GM19025 (cell line): Measurements from ENCODE around the gene TRMU.

ENCODE experiments used
- ATAC-seq: cut with Tn5 transposase; IDR thresholded peaks from one replicate; pipeline ENCODE4 v1.9.1; 2021; ENCODE audit warnings: mild to moderate bottlenecking, low read depth, moderate library complexity; ENCODE audit not compliant: unreplicated experiment

Gene TRMU

DNA sequence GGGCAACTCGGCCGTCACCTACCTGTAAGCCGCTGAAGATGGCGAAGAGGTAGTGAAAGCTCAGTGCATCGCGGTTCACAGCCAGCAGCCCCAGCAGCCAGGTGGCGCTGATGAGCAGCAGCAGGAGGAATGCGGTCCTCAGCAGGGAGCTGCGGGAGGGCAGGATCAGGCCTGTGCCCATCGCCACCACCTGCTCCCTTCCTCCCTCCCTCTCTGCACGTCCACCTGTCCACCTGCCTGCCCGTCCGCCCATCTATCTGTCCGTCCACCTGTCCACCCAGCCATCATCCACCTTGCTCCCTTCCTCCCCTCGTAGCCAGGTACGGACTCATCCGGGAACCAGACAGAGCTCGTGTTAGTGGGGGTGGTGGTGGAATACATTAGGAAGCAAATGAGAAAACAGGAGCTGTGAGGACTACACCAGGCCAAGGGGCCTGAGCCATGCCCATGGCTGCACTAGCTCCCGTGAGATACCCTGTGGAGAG is 32.2 kb downstream of the TRMU start:
- ATAC-seq, result no peak

DNA sequence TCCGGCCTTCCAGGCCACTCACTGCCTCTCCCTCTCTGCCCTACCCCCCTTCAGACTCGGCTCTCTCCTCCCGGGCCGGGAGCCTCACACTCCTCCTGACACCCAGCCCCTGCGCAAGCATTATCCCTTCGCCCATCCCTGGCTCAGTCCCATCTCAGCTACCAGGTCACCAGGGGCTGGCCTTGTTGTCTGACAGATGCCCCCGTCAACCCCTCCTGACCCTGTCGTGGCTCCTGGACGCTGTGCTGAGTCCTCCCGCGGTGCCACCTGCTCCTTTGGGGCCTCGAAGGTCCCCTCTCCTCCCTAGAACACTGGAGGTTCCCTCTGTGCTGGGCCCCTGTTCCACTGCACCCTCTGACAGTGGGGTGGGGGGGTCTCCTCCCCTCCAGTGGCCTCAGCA is 32.9 kb downstream of the TRMU start:
- ATAC-seq, result no peak

DNA sequence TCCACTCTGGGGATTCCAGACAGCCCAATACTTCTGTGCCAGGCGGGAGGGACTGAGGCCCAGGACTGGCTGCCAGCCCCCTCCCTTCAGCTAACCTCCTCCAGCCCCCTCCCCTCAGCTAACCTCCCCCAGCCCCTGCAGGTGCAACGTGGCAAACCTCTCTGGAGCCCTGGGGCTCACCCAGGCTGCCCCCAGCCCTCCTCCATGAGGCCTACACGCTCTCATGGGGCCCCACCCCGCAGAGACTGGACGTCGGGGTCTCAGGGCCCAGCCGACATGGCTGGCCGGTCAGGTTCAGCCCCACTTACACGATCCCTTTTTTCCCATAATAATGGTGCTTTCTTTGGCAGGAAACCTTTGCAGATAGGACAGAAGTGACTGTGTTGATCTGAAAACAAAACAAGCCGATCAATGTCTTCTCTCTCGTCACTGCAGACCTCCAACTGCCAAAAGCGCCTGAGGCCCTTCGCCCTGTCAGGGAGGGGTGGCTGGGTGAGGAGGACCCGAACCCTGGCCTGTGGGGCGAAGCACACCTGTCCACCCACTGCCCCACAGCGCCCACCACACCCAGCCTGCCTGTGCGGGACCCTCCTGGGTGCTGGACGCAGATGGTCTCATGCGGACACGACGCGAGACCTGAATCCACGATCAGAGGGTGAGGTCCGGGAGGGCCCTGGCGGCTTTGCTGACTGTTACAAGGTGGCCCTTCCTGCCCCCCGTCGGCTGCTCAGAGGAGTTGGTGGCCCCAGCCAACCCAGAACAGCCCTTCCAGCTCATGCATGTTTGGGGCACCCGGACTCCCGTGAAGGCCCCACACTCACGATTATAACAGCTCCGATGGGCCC is 33.6 kb downstream of the TRMU start:
- no peak for ATAC-seq

DNA sequence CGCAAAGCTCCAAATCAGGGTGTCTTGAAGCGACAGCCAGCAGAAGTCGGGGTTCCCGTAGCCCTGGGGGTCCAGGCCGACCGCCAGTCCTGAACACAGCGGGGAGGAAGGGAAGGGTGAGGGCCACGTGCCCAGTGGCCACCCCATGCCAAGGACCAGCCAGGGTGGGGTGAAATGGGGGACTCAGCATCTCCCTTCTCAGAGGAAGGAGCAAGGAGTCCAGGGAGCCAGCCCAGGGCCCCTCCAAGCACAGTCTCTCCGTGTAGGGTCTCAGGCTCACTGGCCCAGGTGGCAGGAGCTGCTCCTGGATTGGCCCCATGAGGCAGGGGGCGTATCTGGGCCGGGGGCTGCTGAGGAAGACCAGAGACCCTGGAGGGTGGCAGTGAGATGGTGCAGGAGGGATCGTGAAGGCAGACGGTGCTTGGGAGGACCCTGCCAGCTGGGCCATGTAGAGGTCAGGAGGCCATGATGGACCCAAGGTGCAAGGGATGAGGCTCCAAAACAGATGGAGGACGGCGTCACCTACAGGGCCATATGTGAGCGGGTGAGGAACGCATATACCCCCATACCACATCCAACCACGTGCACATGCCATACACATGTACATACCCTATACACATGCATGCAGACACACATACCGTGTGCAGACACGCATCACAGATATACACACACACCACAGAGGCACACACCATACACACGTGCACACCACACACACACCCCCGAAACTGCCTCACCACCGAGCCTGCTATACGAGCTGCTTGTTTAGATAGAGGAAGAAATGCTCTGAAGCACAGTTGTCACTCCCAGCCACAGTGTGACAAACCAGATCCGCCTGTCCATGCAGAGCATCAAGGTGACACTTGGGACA is 34.4 kb downstream of the TRMU start:
- ATAC-seq, result no peak

DNA sequence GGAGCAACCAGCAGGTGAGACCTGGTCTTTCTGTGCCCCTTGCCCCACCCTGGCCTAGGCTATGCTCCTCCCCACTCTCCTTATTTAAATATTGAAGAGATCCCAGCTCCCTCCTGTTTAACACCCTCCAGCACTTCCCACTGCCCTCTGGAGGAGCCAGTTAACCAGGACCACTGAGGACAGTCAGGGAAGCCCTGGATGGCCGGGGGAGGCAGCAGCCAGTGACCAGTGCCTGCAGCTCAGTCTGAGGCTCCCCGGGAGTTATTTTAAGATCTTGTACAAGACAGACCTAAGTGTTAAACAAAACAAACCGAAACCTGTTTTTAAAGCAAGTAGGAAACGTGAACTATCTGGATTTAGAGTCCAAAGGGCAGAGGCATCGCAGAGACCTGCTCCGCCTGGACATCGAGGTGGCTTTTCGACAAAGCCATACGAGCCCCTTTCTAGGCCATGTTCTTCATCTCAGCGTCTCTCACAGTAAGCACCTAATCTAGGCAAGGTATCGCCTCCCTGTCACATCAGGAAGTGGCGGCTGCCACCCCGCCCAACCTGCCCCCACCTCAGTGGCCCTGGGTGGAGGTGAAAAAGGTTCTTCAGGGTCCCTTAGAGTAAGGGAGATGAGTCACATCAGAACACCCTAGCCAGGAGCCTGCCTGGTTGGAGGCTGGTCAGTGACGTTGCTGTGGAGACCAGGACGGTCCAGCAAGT is 35.2 kb downstream of the TRMU start:
- ATAC-seq, result no peak

DNA sequence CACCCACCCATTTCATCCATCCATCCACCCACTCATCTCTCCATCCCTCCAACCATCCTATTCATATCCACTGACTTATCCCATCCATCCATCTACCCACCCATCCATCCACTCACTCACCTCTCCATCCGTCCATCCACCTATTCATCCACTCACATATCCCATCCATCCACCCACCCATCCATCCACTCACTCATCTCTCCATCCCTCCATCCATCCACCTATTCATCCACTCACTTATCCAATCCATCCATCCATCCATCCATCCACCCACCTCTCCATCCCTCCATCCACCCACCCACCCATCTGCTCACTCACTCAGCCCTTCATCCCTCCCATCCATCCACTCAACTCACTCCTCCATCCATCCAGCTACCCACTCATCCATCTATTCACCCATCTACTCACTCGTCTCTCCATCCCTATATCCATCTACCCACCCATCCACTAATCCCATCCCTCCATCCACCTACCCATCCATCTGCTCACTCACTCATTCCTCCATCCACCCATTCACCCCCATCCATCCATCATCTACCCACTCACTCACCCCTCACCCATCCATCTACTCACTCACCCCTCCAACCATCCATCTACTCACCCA is 36.2 kb downstream of the TRMU start:
- ATAC-seq, result no peak

DNA sequence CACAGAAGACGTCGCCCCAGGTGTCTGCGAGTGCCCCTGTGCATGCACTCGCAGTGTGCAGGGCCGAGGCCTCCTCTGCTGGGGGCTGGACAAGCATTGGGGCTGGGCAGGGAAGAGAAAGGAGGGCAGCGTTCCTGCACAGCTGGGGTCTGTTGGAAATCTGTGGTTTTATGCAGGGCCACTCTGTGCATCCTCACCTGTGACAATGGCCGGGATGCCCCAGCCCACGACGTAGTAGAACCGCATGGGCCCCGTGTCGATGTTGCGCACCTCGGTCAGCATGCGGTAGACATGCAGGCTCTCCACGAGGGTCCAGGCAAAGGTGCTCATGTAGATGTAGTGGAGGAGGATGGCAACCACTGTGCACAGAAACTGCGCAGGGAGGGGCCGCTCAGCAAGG is 37.2 kb downstream of the TRMU start:
- no peak for ATAC-seq

DNA sequence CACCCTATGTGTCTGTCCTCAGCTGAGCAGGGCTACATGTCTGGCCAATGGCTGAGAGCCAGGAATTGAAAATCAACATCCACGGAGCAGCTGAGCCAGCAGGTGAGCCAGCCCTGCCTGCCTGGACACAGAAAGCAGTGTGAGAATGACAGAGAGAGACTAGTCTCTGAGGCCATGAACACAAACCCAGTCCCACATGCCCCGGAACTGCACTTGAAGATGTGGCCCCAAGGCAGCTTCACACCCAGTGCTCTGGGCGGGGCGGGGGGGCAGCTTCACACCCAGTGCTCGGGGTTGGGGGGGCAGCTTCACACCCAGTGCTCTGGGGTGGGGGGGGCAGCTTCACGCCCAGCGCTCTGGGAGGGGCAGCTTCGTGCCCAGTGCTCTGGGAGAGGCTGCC is 37.6 kb downstream of the TRMU start:
- ATAC-seq, result no peak

DNA sequence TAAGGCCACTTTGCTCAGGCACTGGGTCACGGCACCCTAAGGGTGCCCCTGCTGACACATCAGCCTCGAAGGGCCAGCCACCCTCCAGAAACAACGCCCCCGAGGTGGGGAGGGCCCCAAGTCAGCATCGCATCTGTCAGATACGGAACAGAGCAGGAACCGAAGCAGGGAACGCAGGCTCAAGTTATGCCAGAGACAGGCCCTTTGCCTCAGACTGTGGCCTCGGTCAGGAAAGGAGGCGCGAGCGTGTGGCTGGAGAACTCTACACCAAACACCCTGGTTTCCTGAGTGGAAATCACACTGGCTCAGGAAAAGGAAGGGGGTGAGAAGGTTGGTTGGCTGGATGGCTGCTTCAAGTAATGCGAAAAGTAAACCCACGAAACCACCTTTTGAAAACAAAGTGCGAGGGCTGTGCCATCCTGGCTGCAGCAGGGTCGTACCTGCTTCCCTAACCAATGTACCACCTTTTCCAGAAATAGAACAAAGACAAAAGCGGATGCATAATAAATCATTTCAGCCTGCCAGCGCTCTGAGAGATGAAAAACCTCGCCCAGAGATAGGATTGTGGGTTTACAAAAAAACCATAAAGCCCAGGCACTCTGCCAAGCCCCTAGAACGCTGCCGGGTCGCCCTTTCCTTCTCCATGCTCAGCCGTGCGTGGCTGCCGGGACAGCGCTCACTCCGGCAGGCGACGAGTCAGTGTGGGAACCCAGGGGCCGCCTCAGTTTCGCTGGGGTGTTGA is 38.6 kb downstream of the TRMU start:
- no peak for ATAC-seq

DNA sequence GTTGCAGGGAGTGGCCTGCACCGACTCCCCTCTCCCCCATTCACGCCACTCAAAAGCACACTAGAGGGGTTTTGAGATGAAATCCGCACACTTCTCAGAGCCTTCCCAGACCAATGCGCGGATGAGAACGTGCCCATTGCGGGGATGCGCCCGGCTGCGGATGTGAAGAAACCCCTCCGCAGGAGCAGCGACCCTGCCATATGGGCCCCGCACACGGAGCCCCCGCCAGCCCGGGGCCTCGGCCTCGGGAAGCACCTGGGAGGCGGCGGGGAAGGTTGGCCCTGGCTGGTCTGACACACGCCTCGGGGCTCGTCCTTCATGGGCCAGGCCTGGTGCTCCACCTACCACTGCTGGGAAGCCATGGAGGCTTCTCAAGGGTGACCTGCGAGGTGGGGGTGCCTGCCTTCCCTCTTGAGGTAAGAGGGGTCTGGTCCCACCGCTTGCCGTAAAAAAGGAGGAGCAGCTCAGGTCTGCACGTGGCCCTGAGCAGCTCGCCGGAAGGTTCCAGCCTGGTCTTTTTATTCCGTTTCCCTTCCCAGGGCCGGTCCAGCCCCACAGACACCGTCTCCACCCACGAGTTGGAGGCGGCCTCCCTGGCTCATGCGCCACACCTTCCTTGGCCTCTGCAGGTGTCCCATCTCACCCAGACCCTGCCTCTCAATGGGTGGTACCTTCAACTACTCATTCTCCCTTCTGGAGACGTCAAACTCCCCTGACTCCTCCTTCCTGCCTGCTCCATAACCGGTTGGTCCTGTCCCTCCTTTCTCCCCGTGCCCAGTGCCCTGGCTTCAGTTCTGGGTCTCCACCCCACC is 39.4 kb downstream of the TRMU start:
- no peak for ATAC-seq

DNA sequence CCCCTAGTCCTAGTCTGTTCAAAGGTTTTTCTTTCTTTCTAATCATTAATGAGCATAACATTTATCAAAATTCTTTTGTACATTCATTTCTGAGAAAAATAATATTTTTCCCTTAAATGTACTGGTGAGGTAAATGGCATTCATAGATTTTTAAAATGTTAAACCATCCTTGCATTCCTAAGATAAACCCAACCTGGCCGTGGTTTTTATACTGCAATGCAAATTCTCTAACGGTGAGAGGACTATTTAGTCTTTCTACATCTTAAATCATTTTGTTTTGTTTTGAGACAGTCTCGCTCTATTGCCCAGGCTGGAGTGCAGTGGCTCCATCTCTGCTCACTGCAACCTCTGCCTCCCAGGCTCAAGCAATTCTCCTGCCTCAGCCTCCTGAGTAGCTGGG is 40.6 kb downstream of the TRMU start:
- ATAC-seq, result no peak

DNA sequence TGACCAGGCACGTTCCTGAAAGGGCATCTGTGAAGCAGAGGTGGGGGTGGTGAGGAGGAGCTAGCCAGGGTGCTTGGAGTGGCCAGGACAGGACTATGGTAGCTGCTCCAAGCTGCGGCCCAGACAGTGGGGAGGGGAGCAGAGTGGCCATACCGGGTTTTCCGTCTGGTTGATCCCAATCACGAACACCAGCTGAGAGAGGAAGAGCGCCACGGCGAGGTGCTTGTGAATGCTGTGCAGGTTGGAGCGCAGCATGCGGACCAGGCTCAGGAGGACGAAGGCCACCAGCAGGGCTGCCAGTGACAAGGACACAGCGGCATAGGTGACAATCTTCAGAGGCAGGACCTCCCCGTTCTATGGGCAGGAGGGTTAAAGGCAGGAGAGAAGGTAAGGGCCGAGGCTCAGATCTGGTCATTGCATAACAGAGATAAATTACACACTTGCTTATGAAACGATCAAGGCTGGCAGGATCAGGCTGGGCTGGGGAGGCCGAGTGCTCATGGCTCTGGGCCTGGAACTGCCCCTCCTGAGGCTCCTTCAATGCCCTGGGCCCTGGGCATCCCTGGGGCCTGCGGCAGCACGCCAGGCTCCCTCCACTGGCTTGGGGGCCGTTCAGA is 41.5 kb downstream of the TRMU start:
- no peak for ATAC-seq

DNA sequence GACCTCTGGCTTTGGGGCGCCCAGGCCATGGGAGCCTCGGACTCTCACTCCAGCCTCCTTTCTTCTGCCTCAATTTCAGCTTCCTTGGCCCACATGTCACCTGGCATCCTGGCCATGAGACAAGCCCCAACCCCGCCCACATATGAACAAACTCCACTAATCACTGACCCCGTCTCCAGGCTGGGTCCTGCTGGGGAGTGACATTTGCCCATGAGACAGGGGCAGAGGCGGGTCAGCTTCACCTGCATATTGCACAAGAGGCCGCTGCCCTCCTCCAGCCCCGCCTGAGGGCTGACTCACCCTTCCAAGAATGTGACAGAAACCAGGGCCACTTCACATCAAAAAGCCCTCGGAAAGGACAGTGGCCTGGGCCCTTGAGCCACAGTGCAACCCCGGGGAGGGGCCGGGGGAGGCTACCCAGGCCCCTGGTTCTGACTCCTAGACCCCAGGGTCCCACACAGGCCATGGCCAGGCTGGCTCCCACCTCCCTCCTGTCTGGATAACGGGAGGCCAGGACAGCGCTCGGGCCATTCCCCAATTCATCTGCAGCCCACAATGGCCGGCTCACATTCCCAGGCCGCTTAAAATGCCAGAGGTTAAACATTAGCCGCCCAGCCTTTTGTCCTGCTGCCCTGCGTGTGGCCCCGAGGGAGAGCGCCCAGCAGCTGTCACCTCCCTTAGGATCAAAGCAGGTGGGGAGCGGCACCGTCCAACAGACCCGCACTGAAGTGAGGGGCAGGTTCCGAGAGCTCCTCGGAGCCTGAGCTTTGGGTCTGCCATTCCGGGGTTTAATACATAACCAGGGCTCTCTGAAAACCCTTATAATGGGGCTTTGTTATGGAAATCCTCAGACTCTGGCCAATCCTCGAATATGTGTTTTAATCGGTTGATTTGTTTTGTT is 42.3 kb downstream of the TRMU start:
- ATAC-seq, result no peak

DNA sequence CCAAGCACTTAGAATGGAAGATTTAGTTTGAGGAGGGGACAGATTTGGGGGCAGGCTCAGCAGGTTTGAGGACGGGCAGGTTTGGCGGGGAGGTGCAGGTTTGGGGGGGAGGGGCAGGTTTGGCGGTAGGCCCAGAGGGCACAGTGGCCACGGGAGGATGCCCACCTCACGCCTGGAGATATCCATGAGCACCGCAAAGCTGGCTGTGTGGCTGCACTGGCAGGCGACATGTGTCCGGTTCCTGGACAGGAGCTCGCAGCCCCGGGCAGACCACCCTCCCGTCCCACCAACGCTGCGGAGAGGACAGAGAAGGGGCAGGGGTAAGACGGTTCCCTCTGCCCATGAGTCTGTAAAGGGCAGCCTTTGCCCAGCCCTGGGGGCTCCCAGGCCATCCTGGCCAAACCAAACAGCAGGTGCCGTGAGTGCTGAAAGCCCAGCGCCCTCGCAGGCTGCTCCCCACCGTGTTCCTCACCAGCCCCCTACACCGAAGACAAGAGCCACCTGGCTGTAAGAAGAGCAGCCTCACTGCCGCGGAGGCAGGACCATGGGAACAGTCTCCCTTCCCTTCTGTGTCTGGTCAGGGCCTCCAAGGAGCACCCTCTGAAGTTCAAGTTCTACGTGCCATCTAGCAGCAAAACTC is 43.0 kb downstream of the TRMU start:
- ATAC-seq, result no peak

DNA sequence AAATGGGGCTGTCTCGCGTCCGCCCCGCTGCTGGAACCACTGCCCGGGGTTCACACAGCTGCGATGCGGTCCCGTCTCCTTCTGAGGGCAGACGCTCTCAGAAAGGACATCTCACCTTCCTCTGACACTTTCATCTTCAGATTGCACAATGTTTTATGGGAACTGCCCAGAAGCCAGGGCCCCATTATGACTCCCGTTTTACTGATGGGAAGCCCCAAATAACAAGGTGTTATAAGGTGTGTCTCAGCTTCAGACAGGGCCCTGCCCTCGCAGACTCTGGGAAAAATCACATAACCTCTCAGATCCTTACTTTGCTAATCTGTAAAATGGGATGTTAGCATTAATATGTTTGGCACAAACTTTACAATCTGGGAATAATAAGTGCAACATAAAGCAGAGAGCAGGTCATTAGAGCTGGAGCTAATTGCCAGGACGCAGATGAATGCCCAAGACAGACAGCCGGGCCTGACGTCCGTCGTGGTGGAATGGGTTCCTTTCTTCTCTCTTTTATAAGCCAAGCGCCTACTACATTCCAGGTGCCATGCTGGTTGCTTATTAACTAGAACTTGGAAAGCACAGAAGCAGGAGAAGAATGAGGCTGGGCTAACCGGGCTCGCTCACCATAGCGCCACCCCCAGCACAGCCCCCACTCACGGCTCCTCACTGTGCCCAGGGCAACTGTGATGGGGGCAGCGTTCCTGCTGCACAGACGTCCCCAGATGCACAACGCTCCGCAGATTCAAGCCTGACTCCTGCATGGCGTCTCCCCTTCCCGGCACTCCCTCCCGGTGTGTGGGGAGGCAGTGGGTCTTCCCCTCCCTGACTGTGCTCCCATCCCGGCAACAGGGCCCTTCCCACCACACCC is 43.8 kb downstream of the TRMU start:
- no peak for ATAC-seq

DNA sequence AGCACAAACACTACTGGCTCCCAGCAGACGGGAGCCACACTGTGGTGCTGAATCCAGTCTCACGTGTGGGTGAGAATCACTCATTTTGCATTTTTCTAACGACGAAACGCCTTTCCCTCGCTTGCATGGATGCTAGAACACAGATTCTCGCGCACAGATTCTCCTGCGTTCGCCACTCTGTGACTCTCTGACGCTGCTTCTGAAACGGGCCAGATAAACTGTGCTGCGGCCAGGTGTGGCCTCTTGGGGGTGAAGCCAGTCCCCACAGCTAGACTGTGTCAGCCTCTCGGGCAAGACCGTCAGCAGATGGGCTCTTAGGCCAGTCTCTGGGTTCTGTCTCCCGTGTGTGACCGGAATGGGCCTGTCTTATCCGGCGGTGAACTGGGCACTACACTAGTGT is 44.6 kb downstream of the TRMU start:
- no peak for ATAC-seq
